ENCODE data around the gene FZD4. TPM values are rescaled to one million over a fixed set of nuclear protein-coding genes. Genes with fewer than 3 reads are reported as not detected.

The FZD4 gene
- total RNA-seq, 1 experiment from 2014 or later = 4.4 TPM

DNA sequence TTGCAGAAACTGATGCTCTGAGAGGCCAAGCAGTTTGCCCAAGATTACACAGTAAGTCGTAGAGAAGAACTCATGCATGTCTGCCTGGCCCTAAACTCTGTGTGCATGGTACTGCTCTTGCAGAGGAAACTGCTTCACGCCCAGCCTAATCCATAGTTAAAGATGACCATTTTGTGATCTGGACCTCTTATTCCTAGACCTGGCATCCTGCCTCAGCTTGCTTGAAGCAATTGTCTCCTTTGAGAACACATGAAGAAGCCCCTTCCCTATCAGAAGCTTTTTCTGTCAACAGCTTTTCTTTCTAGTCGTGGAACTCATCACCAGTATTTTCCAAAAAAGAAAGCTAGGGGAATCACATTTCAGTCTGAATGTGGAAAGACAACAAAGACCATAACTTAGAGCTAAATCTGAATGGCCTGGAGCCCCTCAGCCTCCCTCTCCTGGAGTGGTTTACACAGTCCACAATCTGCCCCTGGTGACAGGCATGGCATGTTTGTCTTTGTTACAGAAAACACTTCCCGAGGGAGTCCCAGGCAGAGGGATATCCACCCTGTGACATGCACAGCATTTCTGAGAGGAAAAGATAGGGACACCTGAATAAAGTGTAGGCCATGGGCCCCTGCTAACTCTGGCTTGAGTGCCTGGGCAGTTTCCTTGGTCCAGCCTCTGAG, 2.9 kb upstream of the FZD4 start:
- H3K4me2 ChIP-seq (ENCODE audit: low read length) = no peak overlapping the region
- H3K4me1 ChIP-seq (ENCODE audit: control insufficient read depth in 1 of 2, insufficient read depth in 2 of 2, low read length in 2 of 2) = peaks cover 3 to 19% of the 10 kb centered on the region in 2 experiments; a peak in 3 of 4 replicates
- H3K9me2 ChIP-seq (ENCODE audit: insufficient read depth) = no peaks in the 10 kb centered on the region
- TSS peak; percentile 18 for BruUV-seq (replicated peaks)
- H3K27me3 ChIP-seq (ENCODE audit: insufficient read depth, low read length) = no peaks in the 10 kb centered on the region
- TF ChIP-seq, protein P1, sequence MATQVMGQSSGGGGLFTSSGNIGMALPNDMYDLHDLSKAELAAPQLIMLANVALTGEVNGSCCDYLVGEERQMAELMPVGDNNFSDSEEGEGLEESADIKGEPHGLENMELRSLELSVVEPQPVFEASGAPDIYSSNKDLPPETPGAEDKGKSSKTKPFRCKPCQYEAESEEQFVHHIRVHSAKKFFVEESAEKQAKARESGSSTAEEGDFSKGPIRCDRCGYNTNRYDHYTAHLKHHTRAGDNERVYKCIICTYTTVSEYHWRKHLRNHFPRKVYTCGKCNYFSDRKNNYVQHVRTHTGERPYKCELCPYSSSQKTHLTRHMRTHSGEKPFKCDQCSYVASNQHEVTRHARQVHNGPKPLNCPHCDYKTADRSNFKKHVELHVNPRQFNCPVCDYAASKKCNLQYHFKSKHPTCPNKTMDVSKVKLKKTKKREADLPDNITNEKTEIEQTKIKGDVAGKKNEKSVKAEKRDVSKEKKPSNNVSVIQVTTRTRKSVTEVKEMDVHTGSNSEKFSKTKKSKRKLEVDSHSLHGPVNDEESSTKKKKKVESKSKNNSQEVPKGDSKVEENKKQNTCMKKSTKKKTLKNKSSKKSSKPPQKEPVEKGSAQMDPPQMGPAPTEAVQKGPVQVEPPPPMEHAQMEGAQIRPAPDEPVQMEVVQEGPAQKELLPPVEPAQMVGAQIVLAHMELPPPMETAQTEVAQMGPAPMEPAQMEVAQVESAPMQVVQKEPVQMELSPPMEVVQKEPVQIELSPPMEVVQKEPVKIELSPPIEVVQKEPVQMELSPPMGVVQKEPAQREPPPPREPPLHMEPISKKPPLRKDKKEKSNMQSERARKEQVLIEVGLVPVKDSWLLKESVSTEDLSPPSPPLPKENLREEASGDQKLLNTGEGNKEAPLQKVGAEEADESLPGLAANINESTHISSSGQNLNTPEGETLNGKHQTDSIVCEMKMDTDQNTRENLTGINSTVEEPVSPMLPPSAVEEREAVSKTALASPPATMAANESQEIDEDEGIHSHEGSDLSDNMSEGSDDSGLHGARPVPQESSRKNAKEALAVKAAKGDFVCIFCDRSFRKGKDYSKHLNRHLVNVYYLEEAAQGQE (IDR thresholded peaks at IDR 0.05; ENCODE audit: low read depth) = no peak
- TF ChIP-seq, protein P2, sequence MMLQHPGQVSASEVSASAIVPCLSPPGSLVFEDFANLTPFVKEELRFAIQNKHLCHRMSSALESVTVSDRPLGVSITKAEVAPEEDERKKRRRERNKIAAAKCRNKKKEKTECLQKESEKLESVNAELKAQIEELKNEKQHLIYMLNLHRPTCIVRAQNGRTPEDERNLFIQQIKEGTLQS (IDR thresholded peaks at IDR 0.05) = no peak
- TF ChIP-seq RAD21 (IDR thresholded peaks at IDR 0.05; ENCODE audit: low read depth) (no peak), POLR2AphosphoS5 (IDR thresholded peaks at IDR 0.05; ENCODE audit: low read depth, low read length) (no peak), ELF1 (IDR thresholded peaks at IDR 0.05; ENCODE audit: borderline replicate concordance, low read depth) (no peak), EZH2phosphoT487 (IDR thresholded peaks at IDR 0.05; ENCODE audit: borderline replicate concordance) (no peak), ZNF274 (IDR thresholded peaks at IDR 0.05; ENCODE audit: low read depth, low read length) (no peak), SRF (IDR thresholded peaks at IDR 0.05; ENCODE audit: low read depth) (no peak), FOSL1 (IDR thresholded peaks at IDR 0.05; ENCODE audit: low read depth) (no peak), JUND (IDR thresholded peaks at IDR 0.05) (no peak), EZH2 (IDR thresholded peaks at IDR 0.05) (no peak), YY1 (IDR thresholded peaks at IDR 0.05; ENCODE audit: extremely low read depth, insufficient replicate concordance, low read depth, low read length) (no peak), ZFX (IDR thresholded peaks at IDR 0.05) (no peak), CEBPB (IDR thresholded peaks at IDR 0.05; ENCODE audit: low read depth) (no peak), CBX3 (IDR thresholded peaks at IDR 0.05; ENCODE audit: low read depth) (no peak)
- TF ChIP-seq, protein P3, sequence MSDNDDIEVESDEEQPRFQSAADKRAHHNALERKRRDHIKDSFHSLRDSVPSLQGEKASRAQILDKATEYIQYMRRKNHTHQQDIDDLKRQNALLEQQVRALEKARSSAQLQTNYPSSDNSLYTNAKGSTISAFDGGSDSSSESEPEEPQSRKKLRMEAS (IDR thresholded peaks at IDR 0.05) = no peak
- TF ChIP-seq, protein P4, sequence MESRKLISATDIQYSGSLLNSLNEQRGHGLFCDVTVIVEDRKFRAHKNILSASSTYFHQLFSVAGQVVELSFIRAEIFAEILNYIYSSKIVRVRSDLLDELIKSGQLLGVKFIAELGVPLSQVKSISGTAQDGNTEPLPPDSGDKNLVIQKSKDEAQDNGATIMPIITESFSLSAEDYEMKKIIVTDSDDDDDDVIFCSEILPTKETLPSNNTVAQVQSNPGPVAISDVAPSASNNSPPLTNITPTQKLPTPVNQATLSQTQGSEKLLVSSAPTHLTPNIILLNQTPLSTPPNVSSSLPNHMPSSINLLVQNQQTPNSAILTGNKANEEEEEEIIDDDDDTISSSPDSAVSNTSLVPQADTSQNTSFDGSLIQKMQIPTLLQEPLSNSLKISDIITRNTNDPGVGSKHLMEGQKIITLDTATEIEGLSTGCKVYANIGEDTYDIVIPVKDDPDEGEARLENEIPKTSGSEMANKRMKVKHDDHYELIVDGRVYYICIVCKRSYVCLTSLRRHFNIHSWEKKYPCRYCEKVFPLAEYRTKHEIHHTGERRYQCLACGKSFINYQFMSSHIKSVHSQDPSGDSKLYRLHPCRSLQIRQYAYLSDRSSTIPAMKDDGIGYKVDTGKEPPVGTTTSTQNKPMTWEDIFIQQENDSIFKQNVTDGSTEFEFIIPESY (IDR thresholded peaks at IDR 0.05; ENCODE audit: extremely low read depth, insufficient replicate concordance, low read length) = no peak
- TF ChIP-seq, protein P5, sequence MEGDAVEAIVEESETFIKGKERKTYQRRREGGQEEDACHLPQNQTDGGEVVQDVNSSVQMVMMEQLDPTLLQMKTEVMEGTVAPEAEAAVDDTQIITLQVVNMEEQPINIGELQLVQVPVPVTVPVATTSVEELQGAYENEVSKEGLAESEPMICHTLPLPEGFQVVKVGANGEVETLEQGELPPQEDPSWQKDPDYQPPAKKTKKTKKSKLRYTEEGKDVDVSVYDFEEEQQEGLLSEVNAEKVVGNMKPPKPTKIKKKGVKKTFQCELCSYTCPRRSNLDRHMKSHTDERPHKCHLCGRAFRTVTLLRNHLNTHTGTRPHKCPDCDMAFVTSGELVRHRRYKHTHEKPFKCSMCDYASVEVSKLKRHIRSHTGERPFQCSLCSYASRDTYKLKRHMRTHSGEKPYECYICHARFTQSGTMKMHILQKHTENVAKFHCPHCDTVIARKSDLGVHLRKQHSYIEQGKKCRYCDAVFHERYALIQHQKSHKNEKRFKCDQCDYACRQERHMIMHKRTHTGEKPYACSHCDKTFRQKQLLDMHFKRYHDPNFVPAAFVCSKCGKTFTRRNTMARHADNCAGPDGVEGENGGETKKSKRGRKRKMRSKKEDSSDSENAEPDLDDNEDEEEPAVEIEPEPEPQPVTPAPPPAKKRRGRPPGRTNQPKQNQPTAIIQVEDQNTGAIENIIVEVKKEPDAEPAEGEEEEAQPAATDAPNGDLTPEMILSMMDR (IDR thresholded peaks at IDR 0.05 in 2 of 3, conservative IDR thresholded peaks at IDR 0.05 in 1 of 3; ENCODE audit: borderline replicate concordance in 1 of 3, insufficient read depth in 1 of 3, low read depth in 2 of 3, low read length in 2 of 3) = no peak
- H3K9ac ChIP-seq (ENCODE audit: low read length) = no peak overlapping the region
- RAD21 ChIA-PET (ENCODE audit: low non-redundant PET in 1 of 2, low total read pairs in 2 of 2, uncharacterized antibody in 2 of 2, unreplicated experiment in 2 of 2) = no interaction called here
- intact Hi-C loops (cut with micrococcal nuclease) = loop anchor here (5.0 kb wide), 1 partner anchor 79 kb away; the partner anchor contains the start of gene TMEM135
- ATAC-seq (no peak), DNase-seq (ENCODE audit: low read depth, low spot score) (no peak)
- H2AFZ ChIP-seq (ENCODE audit: low read depth, low read length, poor library complexity, severe bottlenecking) = no peak overlapping the region
- no peaks in the 10 kb centered on the region for H4K20me1 ChIP-seq (ENCODE audit: insufficient read depth)
- no peaks in the 10 kb centered on the region for H3K36me3 ChIP-seq (ENCODE audit: control insufficient read depth in 1 of 2, insufficient read depth in 2 of 2, low read length in 2 of 2)
- CTCF ChIA-PET = no interaction called here
- no peak overlapping the region for H3K4me3 ChIP-seq (replicated peaks in 1 of 2; ENCODE audit: low read depth in 1 of 2, low read length in 2 of 2)
- H3K9me3 ChIP-seq (ENCODE audit: control insufficient read depth in 1 of 2, insufficient read depth in 1 of 2, low read depth in 1 of 2, low read length in 2 of 2) = no peaks in the 10 kb centered on the region
- POLR2A ChIA-PET = no interaction called here
- H3K27ac ChIP-seq (ENCODE audit: low read depth, low read length) = no peak overlapping the region
- H3K79me2 ChIP-seq (ENCODE audit: insufficient read depth, low read length) = no peaks in the 10 kb centered on the region
